ENCODE measurements around the gene PGA5. TPM values are rescaled to one million over a fixed set of nuclear protein-coding genes. Genes with fewer than 3 reads are reported as not detected.

PGA5 gene
- total RNA-seq, 2 donors from 2014 or later: 0.22 TPM; not detected in 1

DNA sequence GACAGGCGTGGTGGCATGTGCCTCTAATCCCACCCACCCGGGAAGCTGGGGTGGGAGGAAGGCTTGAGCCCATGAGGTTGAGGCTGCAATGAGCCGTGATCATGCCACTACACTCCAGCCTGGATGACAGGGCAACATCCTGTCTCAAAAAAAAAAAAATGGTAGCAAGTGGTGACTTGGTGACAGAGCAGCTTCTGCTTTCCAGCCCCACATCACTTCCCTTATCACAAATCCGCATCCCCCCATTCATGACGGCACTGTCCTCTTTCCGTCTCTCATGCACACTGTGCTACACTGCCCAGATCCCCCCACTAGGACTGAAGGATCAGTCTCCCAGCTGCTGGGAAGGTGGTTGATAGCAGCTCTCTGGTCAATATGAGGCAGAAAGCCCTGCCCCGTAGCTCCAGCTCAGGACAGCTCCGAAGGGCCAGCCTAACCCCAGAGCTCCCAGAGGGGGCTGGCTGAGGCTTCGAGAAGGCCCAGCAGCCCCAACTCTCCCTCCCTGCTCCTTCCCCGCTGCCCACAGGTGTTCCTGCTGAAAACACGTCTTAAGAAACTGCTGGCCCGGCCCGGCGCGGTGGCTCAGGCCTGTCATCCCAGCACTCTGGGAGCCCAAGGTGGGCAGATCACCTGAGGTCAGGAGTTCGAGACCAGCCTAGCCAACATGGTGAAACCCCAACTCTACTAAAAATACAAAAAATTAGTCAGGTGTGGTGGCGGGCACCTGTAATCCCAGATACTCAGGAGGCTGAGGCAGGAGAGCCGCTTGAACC, 15.9 kb downstream of the PGA5 start:
- intact Hi-C loops (cut with DNase I, micrococcal nuclease): loop anchor here in 1 of 2 donors (10.0 kb wide), 1 partner anchor 128 kb away; no protein-coding TSS in a partner anchor
- DNase-seq (no peak), ATAC-seq (no peak)

DNA sequence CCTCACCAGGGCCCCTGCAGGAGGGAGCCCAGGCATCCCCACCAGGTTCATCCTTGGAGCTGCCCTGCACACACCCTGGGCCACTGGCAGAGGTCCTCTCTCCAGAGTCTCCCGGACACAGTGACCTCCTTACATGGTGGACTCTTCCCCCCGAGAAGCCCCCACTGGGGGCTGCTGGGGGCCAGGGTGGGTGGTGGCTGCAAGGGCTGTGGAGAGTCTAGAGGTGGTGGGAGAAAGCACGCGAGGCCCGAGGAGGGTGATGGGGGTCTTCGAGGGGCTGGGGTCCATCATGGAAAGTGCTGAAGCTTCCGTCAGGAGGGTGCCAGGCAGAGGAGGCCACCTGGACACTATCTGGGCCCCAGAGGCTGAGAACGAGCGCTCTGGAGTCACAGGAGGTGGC, 17.6 kb downstream of the PGA5 start:
- intact Hi-C loops (cut with DNase I, micrococcal nuclease): loop anchor here in 1 of 2 donors (10.0 kb wide), 1 partner anchor 126 kb away; no protein-coding TSS in a partner anchor
- no peak for ATAC-seq
- DNase-seq: no peak

DNA sequence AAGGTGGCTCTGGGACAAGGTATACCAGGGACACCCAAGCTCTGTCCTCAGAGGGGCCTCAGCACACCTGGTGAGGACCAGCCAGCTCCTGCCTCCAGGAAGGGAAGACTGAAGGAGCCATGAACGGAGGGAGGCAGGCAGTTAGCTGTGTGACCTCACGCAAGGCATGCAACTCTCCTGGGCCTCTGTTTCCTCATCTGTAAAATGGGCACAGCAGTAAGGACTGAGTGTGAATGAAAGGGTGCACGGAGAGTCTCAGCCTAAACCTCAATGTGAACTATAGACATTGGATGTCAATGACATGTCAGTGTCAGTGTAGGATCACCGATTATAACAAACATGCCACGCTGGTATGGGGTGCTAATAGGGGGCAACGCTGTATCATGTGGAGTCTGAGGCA, 18.4 kb downstream of the PGA5 start:
- no peak for ATAC-seq
- intact Hi-C loops (cut with DNase I, micrococcal nuclease): loop anchor here in 1 of 2 donors (10.0 kb wide), 1 partner anchor 125 kb away; no protein-coding TSS in a partner anchor

DNA sequence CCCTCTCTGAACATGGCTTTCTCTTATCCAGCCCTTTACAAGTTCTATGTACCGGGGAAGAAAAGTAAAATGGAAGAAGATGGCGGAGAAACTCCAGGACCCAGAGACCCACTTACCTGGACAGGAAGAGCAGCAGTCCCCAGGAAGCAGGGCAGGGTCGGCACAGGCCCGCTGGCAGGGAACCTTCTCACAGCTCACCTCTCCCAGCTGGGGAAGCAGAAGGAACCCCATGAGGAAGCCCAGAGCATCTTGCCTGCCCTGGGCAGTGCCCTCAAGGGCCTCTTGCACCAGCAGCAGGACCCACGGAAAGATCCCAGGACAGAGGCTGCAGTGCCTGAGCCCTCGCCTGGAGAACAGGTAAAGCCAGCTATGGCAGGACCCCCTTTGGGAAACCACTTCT, 23.4 kb downstream of the PGA5 start:
- ATAC-seq: no peak
- DNase-seq: no peak
- intact Hi-C loops (cut with DNase I, micrococcal nuclease): no loop called here

More for the DNA sequence above, 18.4 kb downstream of the PGA5 start:
- DNase-seq: no peak

DNA sequence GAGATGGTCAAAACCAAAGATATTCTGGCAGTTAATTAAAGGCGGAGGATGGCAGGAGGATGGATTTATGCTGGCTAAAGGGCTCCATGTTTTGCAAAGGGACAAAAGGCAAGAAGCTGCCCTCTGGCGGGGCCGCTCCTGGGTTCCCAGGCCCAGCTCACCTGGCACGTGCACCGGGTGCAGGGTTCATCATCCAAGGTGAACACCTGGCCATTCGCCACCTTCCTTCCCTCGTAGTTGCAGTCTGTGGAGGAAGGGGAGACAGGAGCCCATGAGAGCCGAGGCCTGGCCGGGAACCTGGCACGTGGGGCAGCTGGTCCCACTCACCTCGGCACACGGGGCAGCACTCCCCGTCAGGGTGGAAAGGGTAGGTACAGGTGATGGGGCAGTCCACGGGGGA, 23.8 kb downstream of the PGA5 start:
- intact Hi-C loops (cut with DNase I, micrococcal nuclease): no loop called here
- ATAC-seq (no peak), DNase-seq (no peak)

DNA sequence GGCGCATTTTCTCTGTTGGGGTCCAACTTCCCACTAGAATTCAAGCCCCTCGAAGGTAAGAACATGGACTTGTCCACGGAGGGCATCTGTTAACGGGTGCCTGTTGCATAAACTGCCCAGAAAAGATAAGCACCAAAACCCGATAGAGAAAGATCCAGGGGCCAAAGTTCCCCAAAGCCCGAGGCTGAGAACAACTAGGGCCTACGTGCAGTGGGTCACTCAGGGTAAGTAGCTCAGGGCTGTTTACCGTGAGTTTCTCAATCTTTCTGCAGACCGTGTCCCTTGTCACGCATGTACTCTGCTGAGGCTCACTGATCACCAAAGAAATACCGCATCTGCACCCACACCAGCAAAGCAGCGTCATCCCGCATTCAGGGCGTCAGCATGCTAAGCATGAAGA, 24.4 kb downstream of the PGA5 start:
- DNase-seq (no peak), ATAC-seq (no peak)
- intact Hi-C loops (cut with DNase I, micrococcal nuclease): no loop called here

DNA sequence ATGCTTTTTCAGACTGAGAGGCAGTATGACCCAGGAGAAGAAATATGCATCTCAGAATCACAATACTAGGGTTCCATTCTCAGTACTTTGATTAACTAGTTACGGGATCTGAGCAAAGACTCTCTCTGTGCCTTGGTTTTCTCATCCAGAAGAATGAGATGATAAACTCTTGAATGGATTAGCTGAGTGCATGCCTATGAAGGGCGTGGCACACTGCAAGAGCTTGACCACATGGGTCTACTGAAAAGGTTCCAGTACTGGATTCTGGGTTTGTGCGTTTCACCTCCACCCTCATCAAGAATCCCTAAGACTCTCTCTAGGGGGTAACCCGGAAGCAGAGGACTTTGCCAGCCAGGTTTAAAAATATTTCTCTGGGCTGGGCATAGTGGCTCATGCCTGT, 25.6 kb downstream of the PGA5 start:
- no peak for ATAC-seq
- intact Hi-C loops (cut with DNase I, micrococcal nuclease): no loop called here
- no peak for DNase-seq

DNA sequence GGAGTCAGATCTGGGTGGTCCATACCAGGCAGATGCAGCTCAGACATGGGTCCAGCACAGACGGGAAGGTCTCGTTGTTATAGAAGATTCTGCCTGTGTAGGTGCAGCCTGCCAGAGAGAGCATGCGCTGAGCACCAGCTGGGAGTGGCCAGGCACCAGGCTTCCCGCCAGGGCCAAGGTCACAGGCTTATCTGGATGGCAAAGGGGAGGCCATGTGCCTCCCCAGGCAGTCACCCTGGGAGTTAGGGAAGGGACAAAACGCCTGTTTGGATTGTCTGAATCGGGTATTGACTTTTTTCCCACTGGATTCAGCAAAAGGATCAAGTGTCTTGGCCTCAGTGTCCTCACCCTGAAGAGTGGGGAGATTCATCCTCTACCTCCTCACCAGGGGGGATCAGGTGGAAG, 26.5 kb downstream of the PGA5 start:
- intact Hi-C loops (cut with DNase I, micrococcal nuclease): no loop called here
- ATAC-seq (peak; percentile 80), DNase-seq (peak; percentile 20 to 30)

DNA sequence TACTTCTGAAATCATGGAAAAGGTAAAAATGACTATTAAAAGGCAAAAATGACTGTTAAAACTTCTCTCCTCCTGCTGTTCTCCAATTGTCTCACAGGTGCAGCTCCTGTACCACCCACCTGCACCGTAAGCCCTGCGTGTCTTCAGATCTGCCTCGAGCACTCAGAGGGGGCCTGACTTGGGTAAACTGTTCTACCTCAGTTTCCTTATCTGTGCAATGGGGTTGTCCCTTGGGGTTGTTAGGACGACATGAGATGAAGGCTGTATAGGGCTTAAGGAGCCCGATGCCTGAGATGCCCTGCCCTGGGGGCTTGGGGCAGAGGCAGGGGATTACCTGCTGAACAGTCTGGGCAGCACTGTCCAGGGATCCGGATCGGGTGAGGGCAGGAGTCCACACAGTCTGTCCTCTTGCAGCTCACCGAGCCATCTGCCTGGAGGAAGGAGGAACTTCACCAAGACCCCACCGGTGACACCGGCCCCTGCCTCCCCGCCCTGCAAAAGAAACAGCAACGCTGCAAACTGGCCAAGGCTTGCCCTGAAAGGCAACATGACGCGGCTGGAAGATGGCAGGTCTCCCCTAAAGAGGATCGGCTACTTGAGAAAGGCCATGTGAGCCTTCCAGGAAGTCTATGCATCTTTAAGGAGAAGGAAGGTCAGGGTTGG, 27.7 kb downstream of the PGA5 start:
- DNase-seq (no peak), ATAC-seq (no peak)
- intact Hi-C loops (cut with DNase I, micrococcal nuclease): no loop called here

DNA sequence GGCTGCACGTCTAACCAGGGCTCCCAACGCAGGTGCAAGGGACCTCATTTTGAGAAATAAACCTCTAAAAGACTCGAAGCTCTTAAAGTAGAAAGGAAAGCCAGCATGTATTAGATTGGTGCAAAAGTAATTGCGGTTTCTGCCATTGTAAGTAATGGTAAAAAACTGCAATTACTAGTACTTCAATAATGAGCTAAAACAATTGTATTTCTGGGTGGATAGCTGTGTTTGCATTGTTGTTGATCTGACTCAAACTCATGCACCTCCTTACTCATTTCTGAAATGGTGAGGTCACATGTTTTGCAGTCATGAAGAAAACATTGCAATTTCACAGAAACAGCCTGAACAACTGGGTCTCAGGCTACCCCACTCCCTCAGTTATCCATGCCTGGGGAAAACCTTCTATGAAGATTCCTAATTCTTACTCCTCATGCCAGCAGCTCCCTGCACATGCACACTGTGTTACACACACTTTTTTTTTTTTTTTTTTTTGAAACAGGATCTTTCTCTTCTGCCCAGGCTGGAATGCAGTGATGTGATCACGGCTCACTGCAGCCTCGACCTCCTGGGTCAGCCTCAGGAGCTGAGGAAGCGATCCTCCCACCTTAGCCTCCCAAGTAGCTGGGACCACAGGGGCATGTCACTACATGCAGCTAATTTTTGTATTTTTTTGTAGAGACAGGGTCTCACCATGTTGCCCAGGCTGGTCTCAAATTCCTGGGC, 29.5 kb downstream of the PGA5 start:
- intact Hi-C loops (cut with DNase I, micrococcal nuclease): no loop called here
- no peak for DNase-seq
- no peak for ATAC-seq

DNA sequence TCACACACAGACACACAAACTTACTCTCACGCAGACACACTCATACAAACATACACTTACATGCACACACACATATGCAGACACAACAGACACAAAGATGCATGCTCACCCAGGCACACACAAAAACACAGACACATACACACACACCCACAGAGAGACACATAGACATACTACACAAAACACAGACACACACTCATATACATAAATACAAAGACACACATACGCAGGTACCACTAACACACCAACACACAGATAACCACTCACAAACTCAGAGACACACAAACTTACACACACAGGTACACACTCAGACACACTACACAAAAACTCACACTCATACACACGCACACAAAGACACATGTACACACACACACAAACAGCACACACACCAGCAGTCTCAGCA, 31.8 kb downstream of the PGA5 start:
- ATAC-seq (no peak), DNase-seq (no peak)
- intact Hi-C loops (cut with DNase I, micrococcal nuclease): no loop called here

DNA sequence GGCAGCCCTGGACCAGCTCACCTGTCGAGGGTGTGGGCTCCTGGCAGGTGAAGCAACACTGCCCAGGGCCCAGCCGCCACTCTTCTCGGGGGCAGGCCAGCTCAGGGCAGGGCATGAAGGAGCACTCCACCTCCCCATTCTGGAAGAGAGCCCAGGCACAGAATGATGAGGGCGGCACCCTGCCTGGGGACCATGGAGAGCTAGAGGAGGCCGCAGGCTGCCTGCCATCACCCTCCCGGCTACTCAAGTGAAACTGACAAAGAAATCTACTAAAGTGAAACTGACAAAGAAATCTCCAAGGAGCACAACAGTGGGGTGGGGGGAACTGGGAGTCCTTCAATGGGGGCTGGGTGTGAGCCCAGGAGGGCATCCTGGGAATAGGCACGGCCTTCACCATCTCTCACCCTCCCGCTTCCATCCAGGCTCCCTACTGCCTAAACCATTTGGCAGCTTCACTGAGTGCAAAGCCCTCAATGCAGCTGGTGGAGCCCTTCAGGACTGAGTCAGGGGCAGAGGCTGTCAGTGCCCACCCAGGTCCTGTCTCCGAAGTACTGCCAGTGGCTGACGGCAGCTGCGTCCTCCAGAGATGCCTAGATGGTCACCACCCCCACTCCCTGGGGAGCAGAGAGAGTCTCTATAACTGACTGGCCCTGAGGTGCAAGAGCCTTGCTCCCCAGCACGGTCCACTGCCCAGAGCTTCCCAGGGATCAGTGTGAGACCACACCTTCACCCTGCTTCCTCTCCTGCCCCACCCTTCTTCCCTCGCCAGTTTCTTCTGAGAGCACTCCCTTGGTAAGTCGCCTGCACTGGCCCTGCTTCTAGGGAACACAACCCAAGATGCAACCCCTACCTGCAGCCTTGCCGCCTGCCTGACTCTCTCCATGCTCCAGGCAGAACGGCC, 32.5 kb downstream of the PGA5 start:
- DNase-seq (peak in 1 of 2 donors; percentile 28), ATAC-seq (peak; percentile 90)
- intact Hi-C loops (cut with DNase I, micrococcal nuclease): no loop called here

DNA sequence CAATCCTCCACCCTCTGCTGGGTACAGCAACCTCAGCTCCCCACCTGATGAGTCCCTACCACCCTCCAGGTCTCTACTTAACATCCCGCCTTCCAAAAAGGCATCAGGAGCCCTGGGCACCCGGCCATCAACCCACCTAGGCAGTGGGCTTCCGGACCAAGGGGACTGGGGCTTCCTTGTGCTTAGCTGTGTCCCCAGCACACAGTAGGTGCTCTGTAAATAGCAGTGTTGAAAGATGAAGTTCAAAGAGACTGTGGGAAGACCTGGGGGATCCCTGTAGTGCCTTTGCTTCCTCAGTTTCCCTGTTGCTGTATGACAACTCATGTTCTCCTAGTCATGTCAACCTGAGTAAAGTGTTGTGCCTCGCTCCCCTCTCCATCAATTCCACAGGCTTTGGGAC, 33.1 kb downstream of the PGA5 start:
- intact Hi-C loops (cut with DNase I, micrococcal nuclease): no loop called here
- no peak for ATAC-seq
- DNase-seq: no peak

DNA sequence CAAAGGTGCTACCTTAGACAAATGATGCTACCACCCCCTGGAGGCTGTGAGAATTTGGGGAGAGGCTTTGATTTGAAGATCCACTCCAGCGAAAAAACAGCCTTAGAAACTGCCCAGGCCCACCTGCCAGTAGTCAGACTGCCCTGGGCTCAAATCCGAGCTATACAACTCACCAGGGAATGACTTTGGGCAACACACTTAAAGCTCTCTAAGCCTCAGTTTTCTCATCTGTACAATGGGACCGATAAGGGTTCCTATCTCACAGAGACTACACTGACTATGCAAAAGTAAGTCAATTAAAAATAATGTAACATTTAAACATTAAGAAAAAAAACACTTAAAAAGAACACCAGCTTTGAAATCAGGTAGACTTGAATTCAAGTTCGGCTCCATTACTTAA, 34.2 kb downstream of the PGA5 start:
- ATAC-seq: no peak
- intact Hi-C loops (cut with DNase I, micrococcal nuclease): no loop called here
- no peak for DNase-seq

DNA sequence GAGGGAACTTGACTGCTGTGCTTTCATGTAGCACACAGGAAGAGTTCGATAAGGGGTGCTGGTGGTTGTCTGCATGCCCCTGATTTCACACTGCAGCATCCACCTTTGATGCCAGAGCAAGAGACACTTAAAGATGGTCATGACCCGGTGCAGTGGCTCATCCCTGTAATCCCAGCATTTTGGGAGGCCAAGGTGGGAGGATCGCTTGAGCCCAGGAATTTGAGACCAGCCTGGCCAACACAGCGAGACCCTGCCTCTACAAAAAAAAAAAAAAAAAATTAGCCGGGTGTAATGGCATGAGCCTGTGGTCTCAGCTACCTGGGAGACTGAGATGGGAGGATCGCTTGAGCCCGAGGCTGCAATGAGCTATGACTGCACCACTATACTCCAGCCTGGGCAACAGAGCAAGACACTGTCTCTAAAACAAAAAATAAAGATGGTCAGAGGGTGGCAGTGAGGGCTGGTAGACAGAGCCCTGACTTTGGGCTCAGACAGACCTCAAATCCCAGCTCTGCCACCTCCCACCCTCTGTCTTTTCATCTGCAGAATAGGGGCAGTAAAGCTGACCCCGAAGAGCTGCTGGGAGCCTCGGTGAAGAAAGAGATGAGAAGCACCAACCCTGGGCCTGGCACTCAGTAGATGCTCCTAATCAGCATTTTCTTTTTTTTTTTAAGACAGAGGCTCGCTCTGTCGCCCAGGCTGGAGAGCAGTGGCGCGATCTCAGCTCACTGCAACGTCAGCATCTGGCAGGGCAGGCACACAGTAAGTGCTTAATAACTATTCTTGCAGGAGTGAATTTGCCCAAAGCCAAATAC, 36.4 kb downstream of the PGA5 start:
- intact Hi-C loops (cut with DNase I, micrococcal nuclease): no loop called here
- ATAC-seq: no peak
- no peak for DNase-seq

DNA sequence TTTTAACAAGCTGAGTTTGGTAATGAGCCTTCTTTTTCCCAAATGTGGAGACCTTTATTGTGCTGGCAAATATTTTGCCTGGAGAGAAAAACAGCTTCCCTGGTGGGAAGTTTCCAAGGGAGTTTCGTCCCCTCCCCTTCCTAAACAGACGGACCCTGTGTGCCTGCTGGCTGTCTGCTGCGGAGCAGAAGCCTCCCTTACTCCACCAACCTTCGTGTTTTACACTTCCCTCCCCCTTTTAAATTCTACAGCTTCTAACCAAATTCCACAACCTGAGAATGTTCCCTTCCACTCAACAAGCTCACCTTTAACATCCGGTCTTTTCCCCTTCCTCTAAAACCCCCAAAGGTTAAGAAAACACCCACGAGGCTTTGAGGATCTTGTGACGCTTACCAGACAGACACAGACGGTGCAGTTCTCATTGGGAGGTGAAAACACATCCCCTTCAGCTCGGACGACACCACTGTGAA, 37.1 kb downstream of the PGA5 start:
- intact Hi-C loops (cut with DNase I, micrococcal nuclease): no loop called here
- ATAC-seq (no peak), DNase-seq (no peak)

DNA sequence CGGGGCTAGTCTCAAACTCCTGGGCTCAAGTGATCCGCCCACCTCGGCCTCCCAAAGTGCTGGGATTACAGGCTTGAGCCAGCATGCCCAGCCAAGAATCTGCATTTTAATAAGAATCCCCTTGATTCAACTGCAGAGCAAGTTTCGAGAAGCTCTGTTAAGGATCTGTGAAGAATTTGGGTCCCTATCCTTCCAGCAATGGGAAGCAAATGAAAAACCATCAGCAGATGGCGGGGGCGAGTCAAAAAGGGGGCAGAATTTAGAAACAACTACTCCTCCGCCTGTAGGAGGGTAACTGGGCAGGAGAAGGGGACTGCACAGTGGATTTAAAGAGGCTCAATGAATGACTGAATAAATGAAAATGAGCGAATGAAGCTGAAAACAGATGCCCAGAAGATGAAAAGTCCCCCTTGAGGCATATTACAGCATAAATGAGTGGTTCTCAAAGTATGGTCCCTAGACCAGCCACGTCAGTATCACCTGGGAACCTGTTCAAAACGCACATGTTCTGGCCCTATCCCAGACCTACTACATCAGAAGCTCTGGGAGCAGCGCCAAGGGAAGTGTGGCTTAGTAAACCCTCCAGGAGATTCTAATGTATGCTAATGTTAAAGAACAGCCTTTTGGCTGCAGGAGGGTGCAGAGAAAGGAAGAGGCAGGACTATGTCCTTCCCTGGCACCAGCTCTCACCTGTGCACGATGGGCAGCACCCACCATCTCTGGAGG, 39.1 kb downstream of the PGA5 start:
- DNase-seq (no peak), ATAC-seq (no peak)
- intact Hi-C loops (cut with DNase I, micrococcal nuclease): no loop called here

Measured in left colon (tissue), 2 donors.